Thyroid gland (tissue), 4 donors: Measurements from ENCODE around the gene LECT2. TPM values are rescaled to one million over a fixed set of nuclear protein-coding genes. Genes with fewer than 3 reads are reported as not detected.

Experiments used
- DNase-seq, 2 donors: peaks; one replicate each; pipeline ENCODE4 v3.0.0-alpha.2; 2019
- H3K27ac ChIP-seq, 3 donors: fragments of 200-600 bp; sonication (generic); 1 replicate in 2 of 3; 2 replicates in 1 of 3; pipeline ENCODE4 v1.5.1; 2016 to 2019; ENCODE audit warnings: mild to moderate bottlenecking in 1 of 3, moderate library complexity in 1 of 3
- H3K27me3 ChIP-seq: fragments of 200-600 bp; sonication (generic); one replicate; pipeline ENCODE4 v1.5.1; 2019
- H3K36me3 ChIP-seq, 2 donors: fragments of 200-600 bp; sonication (generic); one replicate each; pipeline ENCODE4 v1.5.1; 2016 to 2019
- H3K4me1 ChIP-seq, 2 donors: fragments of 200-600 bp; sonication (generic); one replicate each; pipeline ENCODE4 v1.5.1; 2017 to 2019
- H3K4me3 ChIP-seq, 3 donors: fragments of 200-600 bp; sonication (generic); replicated peaks in 1 of 3; 1 replicate in 2 of 3; 2 replicates in 1 of 3; pipeline ENCODE4 v1.5.1; 2016; ENCODE audit warnings: mild to moderate bottlenecking in 1 of 3
- H3K9me3 ChIP-seq: fragments of 200-600 bp; sonication (generic); one replicate; pipeline ENCODE4 v1.5.1; 2017
- POLR2A ChIP-seq, 2 donors: fragments of 450-650 bp; IDR thresholded peaks; one replicate each; pipeline ENCODE4 v1.6.1; 2017; ENCODE audit warnings: antibody characterized with exemption in 2 of 2, mild to moderate bottlenecking in 2 of 2, moderate library complexity in 1 of 2
- WGBS, 2 donors: methylation state at CpG; one replicate each; pipeline ENCODE4 v1.1.5; 2017; 5-methylcytosine and 5-hydroxymethylcytosine counted together
- intact Hi-C: fragments of 100-400 bp; cut with DNase I; formaldehyde crosslinking; loops from one replicate; pipeline ENCODE4 v1.15.1; 2023
- total RNA-seq, 4 donors: library from RNA; depleted of rRNA; stranded (reverse); fragments of >200 nt; gene quantifications; one replicate each; pipeline ENCODE4 v1.2.3, GENCODE V29; 2016
- TF ChIP-seq, protein P1 (sequence below), 6 experiments: fragments of 200-600 bp in 3 of 6; fragments of 450-650 bp in 3 of 6; sonication (generic) in 3 of 6; IDR thresholded peaks; one replicate each; pipeline ENCODE4 v1.5.1; 2016 to 2019; ENCODE audit warnings: antibody characterized with exemption in 6 of 6, mild to moderate bottlenecking in 2 of 6, inconsistent platforms in 1 of 6, moderate library complexity in 1 of 6

LECT2 gene
- total RNA-seq = not detected

GRCh38 chr5:135954899-135955298 is at the start of gene LECT2:
Gene LECT2, minus strand, starts transcription at chr5:135954983. Its CDS starts 150 bp downstream, at chr5:135954833.
- 94 to 96% methylated on average over 3 of the region's 3 CpGs for WGBS, 2 donors
- intact Hi-C loops = no loop called here
- H3K27ac ChIP-seq = no peak within 1 kb of the TSS
- no peaks in the 10 kb centered on the region for H3K4me1 ChIP-seq
- DNase-seq = no peak
- no peak within 1 kb of the TSS for H3K4me3 ChIP-seq
- no peaks in the 10 kb centered on the region for H3K36me3 ChIP-seq
- H3K27me3 ChIP-seq = no peaks in the 10 kb centered on the region
- no peak for TF ChIP-seq POLR2A (IDR thresholded peaks at IDR 0.05)
- TF ChIP-seq, protein P1, sequence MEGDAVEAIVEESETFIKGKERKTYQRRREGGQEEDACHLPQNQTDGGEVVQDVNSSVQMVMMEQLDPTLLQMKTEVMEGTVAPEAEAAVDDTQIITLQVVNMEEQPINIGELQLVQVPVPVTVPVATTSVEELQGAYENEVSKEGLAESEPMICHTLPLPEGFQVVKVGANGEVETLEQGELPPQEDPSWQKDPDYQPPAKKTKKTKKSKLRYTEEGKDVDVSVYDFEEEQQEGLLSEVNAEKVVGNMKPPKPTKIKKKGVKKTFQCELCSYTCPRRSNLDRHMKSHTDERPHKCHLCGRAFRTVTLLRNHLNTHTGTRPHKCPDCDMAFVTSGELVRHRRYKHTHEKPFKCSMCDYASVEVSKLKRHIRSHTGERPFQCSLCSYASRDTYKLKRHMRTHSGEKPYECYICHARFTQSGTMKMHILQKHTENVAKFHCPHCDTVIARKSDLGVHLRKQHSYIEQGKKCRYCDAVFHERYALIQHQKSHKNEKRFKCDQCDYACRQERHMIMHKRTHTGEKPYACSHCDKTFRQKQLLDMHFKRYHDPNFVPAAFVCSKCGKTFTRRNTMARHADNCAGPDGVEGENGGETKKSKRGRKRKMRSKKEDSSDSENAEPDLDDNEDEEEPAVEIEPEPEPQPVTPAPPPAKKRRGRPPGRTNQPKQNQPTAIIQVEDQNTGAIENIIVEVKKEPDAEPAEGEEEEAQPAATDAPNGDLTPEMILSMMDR (IDR thresholded peaks at IDR 0.05) = no peak
- no peaks in the 10 kb centered on the region for H3K9me3 ChIP-seq

DNA sequence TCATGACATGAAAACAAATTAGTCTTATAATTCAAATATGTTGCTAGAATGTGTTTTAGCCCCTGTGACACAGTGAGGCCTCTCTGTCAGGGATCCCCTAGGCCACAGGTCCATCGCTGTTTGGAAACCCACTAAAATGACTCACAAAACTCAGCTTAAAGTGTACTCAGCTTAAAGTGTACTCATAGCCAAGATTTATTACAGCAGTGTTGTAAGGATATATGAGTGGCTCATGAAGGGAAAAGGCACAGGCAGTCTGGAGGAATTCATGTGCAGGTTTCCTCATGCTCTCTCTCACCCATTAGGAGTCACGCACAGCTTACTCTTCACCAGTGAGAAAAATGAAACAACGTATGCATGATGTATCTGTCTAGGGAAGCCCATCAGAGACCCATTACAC is 49.7 kb upstream of the LECT2 start:
- TF ChIP-seq POLR2A (IDR thresholded peaks at IDR 0.05) = no peak
- TF ChIP-seq, protein P1 (IDR thresholded peaks at IDR 0.05) = no peak
- 95 to 98% methylated on average over 3 of the region's 3 CpGs for WGBS, 2 donors
- Histone ChIP-seq H3K27me3 (no peaks in the 10 kb centered on the region), H3K36me3 (no peaks in the 10 kb centered on the region), H3K27ac (no peak overlapping the region), H3K4me1 (no peaks in the 10 kb centered on the region), H3K4me3 (no peak overlapping the region), H3K9me3 (no peaks in the 10 kb centered on the region)
- DNase-seq = no peak
- intact Hi-C loops = no loop called here

GRCh38 chr5:136001466-136001981 is 46.7 kb upstream of the LECT2 start:
- Histone ChIP-seq H3K4me1 (no peaks in the 10 kb centered on the region), H3K27me3 (no peaks in the 10 kb centered on the region), H3K9me3 (no peaks in the 10 kb centered on the region), H3K4me3 (no peak overlapping the region), H3K27ac (no peak overlapping the region), H3K36me3 (no peaks in the 10 kb centered on the region)
- no peak for DNase-seq
- WGBS, 2 donors = 60 to 67% methylated on average over 5 of the region's 5 CpGs
- no peak for TF ChIP-seq POLR2A (IDR thresholded peaks at IDR 0.05)
- TF ChIP-seq, protein P1 (IDR thresholded peaks at IDR 0.05) = no peak
- intact Hi-C loops = no loop called here

DNA sequence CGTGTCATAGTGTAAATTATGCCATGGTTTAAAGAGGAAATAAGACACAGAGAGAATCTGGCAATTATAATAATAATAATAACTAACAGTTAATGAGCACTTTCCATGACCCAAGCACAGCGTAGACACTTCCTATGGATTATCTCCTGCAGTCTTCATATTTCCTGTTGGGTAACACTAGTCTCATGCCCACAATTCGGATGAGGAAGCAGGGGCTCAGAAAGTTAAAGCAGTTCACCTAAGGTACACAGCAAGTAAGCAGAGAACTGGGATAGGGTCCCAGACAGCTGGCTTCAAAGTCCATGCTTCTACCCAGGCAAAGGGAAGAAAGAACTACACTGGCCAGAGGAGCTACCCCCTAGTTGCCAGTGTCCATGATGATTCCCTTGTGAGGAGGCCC is 46.1 kb upstream of the LECT2 start:
- Histone ChIP-seq H3K27me3 (no peaks in the 10 kb centered on the region), H3K4me1 (no peaks in the 10 kb centered on the region), H3K27ac (no peak overlapping the region), H3K36me3 (no peaks in the 10 kb centered on the region), H3K9me3 (no peaks in the 10 kb centered on the region), H3K4me3 (no peak overlapping the region)
- no peak for DNase-seq
- WGBS, 2 donors = 83 to 91% methylated on average over 3 of the region's 3 CpGs
- intact Hi-C loops = no loop called here
- no peak for TF ChIP-seq POLR2A (IDR thresholded peaks at IDR 0.05)
- TF ChIP-seq, protein P1 (IDR thresholded peaks at IDR 0.05) = no peak

DNA sequence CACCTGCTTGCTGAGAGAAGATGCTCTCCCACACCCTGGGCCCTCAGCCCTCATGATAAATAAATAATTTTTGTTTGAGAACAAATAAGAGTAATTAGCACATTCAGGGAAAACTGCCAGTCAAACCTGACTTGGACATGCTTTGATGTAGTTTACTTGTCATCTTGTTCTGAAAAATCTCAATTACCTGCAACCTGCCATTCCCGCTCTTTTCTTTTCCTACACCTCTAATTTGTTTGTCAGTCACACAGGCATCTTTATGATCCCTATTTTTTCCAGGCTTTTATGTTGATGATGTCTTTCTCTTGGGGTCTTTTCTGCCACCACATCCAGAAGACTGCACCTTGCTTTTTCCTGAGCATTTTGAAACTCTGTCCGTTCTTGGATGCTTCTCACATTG is 45.4 kb upstream of the LECT2 start:
- Histone ChIP-seq H3K36me3 (no peaks in the 10 kb centered on the region), H3K4me3 (no peak overlapping the region), H3K4me1 (no peaks in the 10 kb centered on the region), H3K9me3 (no peaks in the 10 kb centered on the region), H3K27ac (no peak overlapping the region), H3K27me3 (no peaks in the 10 kb centered on the region)
- TF ChIP-seq, protein P1 (IDR thresholded peaks at IDR 0.05) = no peak
- no peak for TF ChIP-seq POLR2A (IDR thresholded peaks at IDR 0.05)
- no peak for DNase-seq
- 95 to 98% methylated on average over 2 of the region's 2 CpGs for WGBS, 2 donors
- intact Hi-C loops = no loop called here
